Endodermal cell (in vitro differentiated cells): Measurements from ENCODE around the gene FILIP1L. TPM values are rescaled to one million over a fixed set of nuclear protein-coding genes. Genes with fewer than 3 reads are reported as not detected.

ENCODE experiments used
- DNase-seq: peaks from one replicate; pipeline ENCODE4 v3.0.0-alpha.2; 2017
- H3K27ac ChIP-seq: 2 replicates; pipeline ENCODE4 v1.5.1; 2013; ENCODE audit warnings: mild to moderate bottlenecking, low read depth, low read length, moderate library complexity
- H3K27me3 ChIP-seq: 2 replicates; pipeline ENCODE4 v1.6.1; 2013; ENCODE audit warnings: mild to moderate bottlenecking, low read length, moderate library complexity; ENCODE audit not compliant: insufficient read depth, control insufficient read depth, poor library complexity, severe bottlenecking
- H3K36me3 ChIP-seq: 2 replicates; pipeline ENCODE4 v1.7.0; 2013; ENCODE audit warnings: mild to moderate bottlenecking, low read length, moderate library complexity; ENCODE audit not compliant: control insufficient read depth, insufficient read depth
- H3K4me1 ChIP-seq: one replicate; pipeline ENCODE4 v1.7.0; 2013; ENCODE audit warnings: low read length; ENCODE audit not compliant: control insufficient read depth, insufficient read depth
- H3K4me3 ChIP-seq: 2 replicates; pipeline ENCODE4 v1.5.1; 2013; ENCODE audit warnings: mild to moderate bottlenecking, low read length, moderate library complexity
- H3K9ac ChIP-seq: 2 replicates; pipeline ENCODE4 v1.6.1; 2013; ENCODE audit warnings: mild to moderate bottlenecking, low read length, moderate library complexity; ENCODE audit not compliant: poor library complexity, severe bottlenecking; ENCODE audit errors: extremely low read depth
- H3K9me3 ChIP-seq: 2 replicates; pipeline ENCODE4 v1.6.1; 2013; ENCODE audit warnings: mild to moderate bottlenecking, low read length, moderate library complexity; ENCODE audit not compliant: control insufficient read depth
- H3K27ac Mint-ChIP-seq: 2 replicates; pipeline ENCODE4 v1.8.0; 2020; ENCODE audit warnings: mixed read lengths
- H3K27me3 Mint-ChIP-seq: 2 replicates; pipeline ENCODE4 v1.8.0; 2021; ENCODE audit warnings: mild to moderate bottlenecking, mixed read lengths; ENCODE audit not compliant: insufficient read depth
- H3K36me3 Mint-ChIP-seq: 2 replicates; pipeline ENCODE4 v1.8.0; 2020; ENCODE audit warnings: low read depth, mixed read lengths
- H3K4me1 Mint-ChIP-seq: 2 replicates; pipeline ENCODE4 v1.8.0; 2020; ENCODE audit warnings: mixed read lengths
- H3K4me3 Mint-ChIP-seq: 2 replicates; pipeline ENCODE4 v1.8.0; 2020; ENCODE audit warnings: mild to moderate bottlenecking, moderate library complexity, mixed read lengths
- H3K9me3 Mint-ChIP-seq: 2 replicates; pipeline ENCODE4 v1.8.0; 2020; ENCODE audit warnings: mild to moderate bottlenecking, mixed read lengths
- WGBS, 2 experiments: methylation state at CpG; one replicate each; pipeline versions ENCODE4 v1.1.5 to v1.1.7; 2013; ENCODE audit warnings: missing lambda C conversion rate in 2 of 2, mixed read lengths in 1 of 2; ENCODE audit not compliant: insufficient coverage in 1 of 2, insufficient read length in 1 of 2; 5-methylcytosine and 5-hydroxymethylcytosine counted together
- total RNA-seq, 2 donors: library from RNA; stranded (reverse); fragmentation: NEBNext Ultra II Directional in 1 of 2; extraction: Animal tissue kit (Norgen Biotek cat#: 25700) in 1 of 2; gene quantifications; 2 replicates in 1 of 2; 3 replicates in 1 of 2; pipeline ENCODE4 v1.2.1, GENCODE V29; 2021
- TF ChIP-seq, protein P1 (sequence below): fragments of 200-600 bp; sonication (generic); conservative IDR thresholded peaks from 2 replicates; pipeline ENCODE4 v1.5.0; 2021; ENCODE audit warnings: antibody characterized with exemption, mild to moderate bottlenecking

The FILIP1L gene
- total RNA-seq, 2 donors from 2014 or later, result 0.84 to 2.5 TPM

DNA sequence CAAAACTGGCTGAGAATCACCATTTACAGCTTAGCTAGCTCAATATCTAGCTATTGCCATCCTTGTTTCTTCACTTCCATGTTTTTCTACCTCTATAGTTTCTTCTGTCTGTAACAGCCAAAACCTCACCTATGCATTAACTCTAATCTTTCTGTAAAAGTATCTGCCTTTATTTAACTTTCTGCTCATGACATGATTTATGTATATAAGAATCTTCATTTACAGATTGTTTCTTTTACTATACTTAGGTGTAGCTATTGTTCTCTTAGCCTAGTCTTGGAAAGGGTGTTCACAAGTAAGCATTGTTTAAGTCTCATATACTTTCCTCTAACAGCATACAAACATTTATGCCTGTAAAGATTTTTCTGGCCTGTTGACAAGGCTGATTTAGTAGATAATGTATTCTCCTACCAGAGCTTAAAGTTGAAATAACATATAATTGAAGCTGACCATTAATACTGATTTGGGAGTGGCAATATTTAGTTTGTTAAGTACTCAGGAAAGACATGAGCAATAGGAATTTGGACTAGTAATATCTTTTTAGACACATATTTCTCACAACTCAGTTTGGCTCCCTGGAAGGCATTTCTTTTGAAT, 9.4 kb downstream of the FILIP1L start:
- Histone ChIP-seq H3K27me3 (no peaks in the 10 kb centered on the region), H3K27ac (no peak overlapping the region), H3K9me3 (no peaks in the 10 kb centered on the region), H3K36me3 (no peaks in the 10 kb centered on the region), H3K4me3 (no peak overlapping the region), H3K9ac (no peak overlapping the region), H3K4me1 (peaks cover 8% of the 10 kb centered on the region)
- no peak for DNase-seq
- peaks cover 2% of the 10 kb centered on the region for H3K9me3 Mint-ChIP-seq
- H3K4me3 Mint-ChIP-seq, result no peak overlapping the region
- no peak overlapping the region for H3K27ac Mint-ChIP-seq
- H3K4me1 Mint-ChIP-seq, result peaks cover 58% of the 10 kb centered on the region
- no peaks in the 10 kb centered on the region for H3K27me3 Mint-ChIP-seq
- H3K36me3 Mint-ChIP-seq, result peaks cover 1% of the 10 kb centered on the region
- TF ChIP-seq, protein P1, sequence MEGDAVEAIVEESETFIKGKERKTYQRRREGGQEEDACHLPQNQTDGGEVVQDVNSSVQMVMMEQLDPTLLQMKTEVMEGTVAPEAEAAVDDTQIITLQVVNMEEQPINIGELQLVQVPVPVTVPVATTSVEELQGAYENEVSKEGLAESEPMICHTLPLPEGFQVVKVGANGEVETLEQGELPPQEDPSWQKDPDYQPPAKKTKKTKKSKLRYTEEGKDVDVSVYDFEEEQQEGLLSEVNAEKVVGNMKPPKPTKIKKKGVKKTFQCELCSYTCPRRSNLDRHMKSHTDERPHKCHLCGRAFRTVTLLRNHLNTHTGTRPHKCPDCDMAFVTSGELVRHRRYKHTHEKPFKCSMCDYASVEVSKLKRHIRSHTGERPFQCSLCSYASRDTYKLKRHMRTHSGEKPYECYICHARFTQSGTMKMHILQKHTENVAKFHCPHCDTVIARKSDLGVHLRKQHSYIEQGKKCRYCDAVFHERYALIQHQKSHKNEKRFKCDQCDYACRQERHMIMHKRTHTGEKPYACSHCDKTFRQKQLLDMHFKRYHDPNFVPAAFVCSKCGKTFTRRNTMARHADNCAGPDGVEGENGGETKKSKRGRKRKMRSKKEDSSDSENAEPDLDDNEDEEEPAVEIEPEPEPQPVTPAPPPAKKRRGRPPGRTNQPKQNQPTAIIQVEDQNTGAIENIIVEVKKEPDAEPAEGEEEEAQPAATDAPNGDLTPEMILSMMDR, result no peak

- Mint-ChIP-seq H3K4me3 (no peak overlapping the region), H3K27ac (no peak overlapping the region), H3K36me3 (peaks cover 1% of the 10 kb centered on the region), H3K4me1 (peaks cover 58% of the 10 kb centered on the region), H3K9me3 (peaks cover 2% of the 10 kb centered on the region), H3K27me3 (no peaks in the 10 kb centered on the region)
- Histone ChIP-seq H3K4me1 (peaks cover 8% of the 10 kb centered on the region), H3K9me3 (no peaks in the 10 kb centered on the region), H3K9ac (no peak overlapping the region), H3K4me3 (no peak overlapping the region), H3K36me3 (no peaks in the 10 kb centered on the region), H3K27me3 (no peaks in the 10 kb centered on the region), H3K27ac (no peak overlapping the region)
- TF ChIP-seq, protein P1, result no peak
- 84 to 86% methylated on average over 2 of the region's 2 CpGs for WGBS, 2 experiments
- DNase-seq, result no peak
Measured at GRCh38 chr3:100104442-100104798, 9.9 kb downstream of the FILIP1L start.

DNA sequence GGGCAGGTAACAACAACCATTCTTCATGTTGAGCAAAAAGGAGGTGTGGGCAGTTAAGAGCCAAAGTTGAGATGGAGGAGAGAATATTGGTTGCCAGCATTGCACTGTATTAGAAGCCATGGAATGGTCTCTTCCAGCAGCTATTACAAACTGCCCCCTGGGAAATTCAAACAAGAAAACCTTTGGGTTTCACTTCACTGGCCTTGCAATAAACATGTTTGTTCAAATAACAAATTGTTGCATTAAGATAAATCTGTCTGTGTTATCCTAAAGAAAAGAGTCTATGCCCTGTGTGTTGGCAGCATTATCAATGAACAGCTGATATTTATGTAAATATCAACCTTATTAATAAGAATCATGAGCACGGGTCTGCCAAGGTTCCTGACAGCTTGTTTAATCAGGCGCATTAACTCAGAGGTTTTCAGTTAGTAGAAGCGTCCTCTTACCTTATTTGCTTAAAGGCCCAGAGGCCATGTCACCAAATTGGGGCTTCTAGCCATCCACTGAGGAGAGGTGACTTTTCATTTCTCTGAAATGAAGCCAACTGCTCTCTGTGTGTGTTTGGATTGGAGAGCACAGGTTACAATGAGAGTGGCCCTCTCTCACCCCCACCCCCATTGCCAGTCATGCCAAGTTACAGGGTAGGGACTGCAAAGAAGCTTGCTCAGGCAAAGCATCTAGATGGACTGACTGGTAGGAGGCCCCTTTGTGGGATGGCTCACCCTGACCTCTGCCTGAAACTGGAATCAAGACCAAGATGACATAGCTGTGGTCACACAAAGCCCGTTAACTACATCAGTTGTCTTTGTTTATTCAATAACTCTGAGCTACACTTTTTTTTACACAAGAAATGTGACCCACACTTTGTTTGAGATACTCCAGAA, 10.5 kb downstream of the FILIP1L start:
- H3K27me3 ChIP-seq, result no peaks in the 10 kb centered on the region
- peaks cover 55% of the 10 kb centered on the region for H3K4me1 Mint-ChIP-seq
- no peaks in the 10 kb centered on the region for H3K9me3 ChIP-seq
- no peaks in the 10 kb centered on the region for H3K27me3 Mint-ChIP-seq
- TF ChIP-seq, protein P1, result no peak
- peaks cover 8% of the 10 kb centered on the region for H3K4me1 ChIP-seq
- no peak overlapping the region for H3K9ac ChIP-seq
- no peak overlapping the region for H3K27ac ChIP-seq
- DNase-seq, result no peak
- H3K27ac Mint-ChIP-seq, result no peak overlapping the region
- no peak overlapping the region for H3K4me3 ChIP-seq
- H3K9me3 Mint-ChIP-seq, result peaks cover 2% of the 10 kb centered on the region
- no peaks in the 10 kb centered on the region for H3K36me3 ChIP-seq
- peaks cover 1% of the 10 kb centered on the region for H3K36me3 Mint-ChIP-seq
- H3K4me3 Mint-ChIP-seq, result no peak overlapping the region
- 95 to 98% methylated on average over 4 of the region's 4 CpGs for WGBS, 2 experiments
